Kidney epithelial cell (primary cell): ENCODE results near the gene FSTL4. TPM values are rescaled to one million over a fixed set of nuclear protein-coding genes. Genes with fewer than 3 reads are reported as not detected.

Source experiments
- DNase-seq: peaks from one replicate; pipeline ENCODE4 v3.0.0-alpha.2; 2010; ENCODE audit warnings: low read depth
- H3K27me3 ChIP-seq: 2 replicates; pipeline ENCODE4 v1.6.0; 2011; ENCODE audit warnings: low read length; ENCODE audit not compliant: control insufficient read depth, insufficient read depth
- H3K36me3 ChIP-seq: 2 replicates; pipeline ENCODE4 v1.5.1; 2011; ENCODE audit warnings: low read length; ENCODE audit not compliant: control insufficient read depth, insufficient read depth
- H3K4me3 ChIP-seq: 2 replicates; pipeline ENCODE4 v1.5.1; 2011; ENCODE audit warnings: low read depth, mild to moderate bottlenecking, control low read depth, low read length
- CTCF ChIP-seq: IDR thresholded peaks from 2 replicates; pipeline ENCODE4 v1.5.1; 2011; ENCODE audit warnings: mild to moderate bottlenecking, moderate library complexity, low read length, control low read depth, inconsistent platforms; ENCODE audit not compliant: insufficient read depth, poor library complexity, severe bottlenecking
- total RNA-seq: library from RNA; depleted of rRNA; stranded (reverse); fragments of >200 nt; gene quantifications from 2 replicates; pipeline ENCODE4 v1.2.3, GENCODE V29; 2015

Gene FSTL4
- total RNA-seq, 1 donor from 2014 or later: not detected

DNA sequence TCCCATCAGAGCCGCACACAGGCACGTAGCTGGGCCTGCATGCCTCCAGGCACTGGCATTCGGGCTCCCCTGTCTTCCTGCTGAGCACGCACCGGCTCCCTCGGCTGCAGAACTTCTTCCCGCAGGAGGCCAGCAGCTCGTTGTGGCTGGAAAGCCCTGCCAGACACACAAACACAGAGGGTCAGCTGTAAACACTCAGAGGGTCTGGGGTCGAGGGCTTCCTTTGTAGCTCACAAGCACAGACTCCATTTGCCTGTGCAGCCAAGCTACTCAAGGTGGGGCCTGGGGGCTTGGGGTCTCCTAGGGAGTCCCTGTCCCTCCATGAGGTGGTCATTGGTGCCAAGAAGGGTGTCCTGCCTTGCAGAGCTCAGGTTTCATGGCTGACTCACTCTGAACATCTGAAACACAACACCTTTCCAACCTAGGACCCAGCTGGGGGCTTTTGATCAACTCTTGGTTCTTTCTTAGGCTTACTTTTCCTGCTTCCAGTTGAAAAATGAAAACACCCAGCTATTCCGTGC is 211.4 kb downstream of the FSTL4 start:
- Histone ChIP-seq H3K4me3 (no peak overlapping the region), H3K27me3 (peaks cover 4% of the 10 kb centered on the region), H3K36me3 (no peaks in the 10 kb centered on the region)
- no peak for DNase-seq
- TF ChIP-seq CTCF: no peak

DNA sequence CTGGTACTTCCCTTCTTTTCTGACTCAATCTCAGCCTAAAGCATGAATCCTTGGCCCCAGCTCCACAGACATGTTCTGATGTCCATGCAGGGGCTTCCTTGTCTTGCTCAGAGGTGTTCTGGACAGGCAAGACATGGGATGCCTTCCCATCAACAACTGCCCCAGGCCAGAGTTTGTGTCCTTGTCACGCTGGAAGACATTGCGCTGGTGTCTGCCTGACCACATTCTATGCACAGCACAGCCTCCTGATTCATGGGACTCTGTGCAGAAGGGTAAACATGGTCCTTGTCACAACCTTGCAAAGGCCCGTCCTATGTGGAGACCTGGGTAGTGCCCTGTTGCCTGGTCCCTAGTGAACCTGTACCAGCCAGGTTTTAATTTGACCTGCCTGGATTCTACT is 212.2 kb downstream of the FSTL4 start:
- no peak for TF ChIP-seq CTCF
- H3K4me3 ChIP-seq: no peak overlapping the region
- no peaks in the 10 kb centered on the region for H3K36me3 ChIP-seq
- H3K27me3 ChIP-seq: peaks cover 4% of the 10 kb centered on the region
- no peak for DNase-seq

- no peak for DNase-seq
- peaks cover 4% of the 10 kb centered on the region for H3K27me3 ChIP-seq
- no peak for TF ChIP-seq CTCF
Observed at GRCh38 chr5:133399247-133399891, 213.0 kb downstream of the FSTL4 start.

GRCh38 chr5:133398646-133399101 is 213.7 kb downstream of the FSTL4 start:
- Histone ChIP-seq H3K4me3 (no peak overlapping the region), H3K36me3 (no peaks in the 10 kb centered on the region), H3K27me3 (peaks cover 4% of the 10 kb centered on the region)
- TF ChIP-seq CTCF: no peak
- no peak for DNase-seq

More at GRCh38 chr5:133399247-133399891, 213.0 kb downstream of the FSTL4 start:
- H3K4me3 ChIP-seq: no peak overlapping the region
- H3K36me3 ChIP-seq: no peaks in the 10 kb centered on the region

- no peak overlapping the region for H3K4me3 ChIP-seq
- no peaks in the 10 kb centered on the region for H3K36me3 ChIP-seq
- peaks cover 4% of the 10 kb centered on the region for H3K27me3 ChIP-seq
- no peak for TF ChIP-seq CTCF
- DNase-seq: no peak
Observed at GRCh38 chr5:133397990-133398645, 214.2 kb downstream of the FSTL4 start.
